ENCODE results near the gene MRPL45. TPM values are rescaled to one million over a fixed set of nuclear protein-coding genes. Genes with fewer than 3 reads are reported as not detected.

The MRPL45 gene
- polyA plus RNA-seq, 4 donors: 57.6 to 68.1 (median 63.6) TPM

Other genes with a start within 250 kb of the MRPL45 start
- 1 to 10 TPM in 1 of 4 donors, under 1 TPM in 1, not detected in 2; 0.38 to 1.8 TPM for gene TBC1D3C, start 228.5 kb upstream of the MRPL45 start, polyA plus RNA-seq (ENCODE audit: insufficient read length in 4 of 4)
- gene TBC1D3E, start 169.2 kb upstream of the MRPL45 start, polyA plus RNA-seq (ENCODE audit: insufficient read length in 4 of 4): under 1 TPM in 1 of 4 donors, not detected in 3; 0.16 TPM
- not detected for gene TBC1D3, start 104.6 kb upstream of the MRPL45 start, polyA plus RNA-seq (ENCODE audit: insufficient read length in 4 of 4)
- under 1 TPM; 0.05 to 0.14 (median 0.09) TPM for gene GPR179, start 46.8 kb downstream of the MRPL45 start, polyA plus RNA-seq (ENCODE audit: insufficient read length in 4 of 4)
- gene SOCS7, start 54.7 kb downstream of the MRPL45 start, polyA plus RNA-seq (ENCODE audit: insufficient read length in 4 of 4): 10 to 100 TPM; 16.0 to 22.7 (median 18.5) TPM
- 10 to 100 TPM; 54.4 to 70.4 (median 63.1) TPM for gene ARHGAP23, start 131.3 kb downstream of the MRPL45 start, polyA plus RNA-seq (ENCODE audit: insufficient read length in 4 of 4)

All from left renal cortex interstitium (tissue), 4 donors.